Endothelial cell of umbilical vein (primary cell): ENCODE data around the gene EPB41L2. TPM values are rescaled to one million over a fixed set of nuclear protein-coding genes. Genes with fewer than 3 reads are reported as not detected.

Experiments
- BruUV-seq: library from RNA; stranded (reverse); fragments of 400-500 nt; replicated peaks from 2 replicates; lab custom pipeline; 2021; lab: Mats Ljungman, UMichigan
- CTCF ChIA-PET: fragments of 300-600, 350-600 bp; sonication (Branson Sonifier 250); formaldehyde crosslinking; loops from one replicate; lab custom pipeline; 2021; ENCODE audit warnings: antibody characterized with exemption, inconsistent platforms; lab: Charles Lee
- POLR2A ChIA-PET: fragments of 300-600, 350-600 bp; sonication (Branson Sonifier 250); formaldehyde crosslinking; loops from one replicate; lab custom pipeline; 2021; ENCODE audit warnings: antibody characterized with exemption, inconsistent platforms; lab: Charles Lee
- DNase-seq: peaks from one replicate; pipeline ENCODE4 v3.0.0-alpha.2; 2011; ENCODE audit warnings: low read depth, low spot score
- FAIRE-seq: peaks from 2 replicates; lab custom pipeline; 2011; peaks lifted over from hg19 to GRCh38; lab: Jason Lieb, UNC
- H2AFZ ChIP-seq: 2 replicates; pipeline ENCODE4 v1.6.0; 2012; ENCODE audit warnings: low read depth, low read length, control low read depth, inconsistent platforms
- H3K27ac ChIP-seq: 2 replicates; pipeline ENCODE4 v1.5.1; 2011; ENCODE audit warnings: low read depth, mild to moderate bottlenecking, control low read depth, low read length, moderate library complexity; ENCODE audit not compliant: insufficient read depth
- H3K27me3 ChIP-seq, 2 experiments: 2 replicates each; pipeline versions ENCODE4 v1.6.0 to v1.6.1; 2011; ENCODE audit warnings: low read length in 2 of 2, mixed read lengths in 1 of 2; ENCODE audit not compliant: control insufficient read depth in 2 of 2, insufficient read depth in 2 of 2
- H3K36me3 ChIP-seq, 2 experiments: 2 replicates in 1 of 2; 3 replicates in 1 of 2; pipeline ENCODE4 v1.5.1; 2011; ENCODE audit warnings: low read length in 2 of 2, mild to moderate bottlenecking in 1 of 2, moderate library complexity in 1 of 2; ENCODE audit not compliant: control insufficient read depth in 2 of 2, insufficient read depth in 2 of 2; ENCODE audit errors: extremely low read depth in 1 of 2
- H3K4me1 ChIP-seq: 3 replicates; pipeline ENCODE4 v1.5.1; 2011; ENCODE audit warnings: mild to moderate bottlenecking, low read length; ENCODE audit not compliant: control insufficient read depth, insufficient read depth; ENCODE audit errors: extremely low read depth
- H3K4me2 ChIP-seq: 2 replicates; pipeline ENCODE4 v1.6.1; 2011; ENCODE audit warnings: low read length, control low read depth, mixed read lengths; ENCODE audit not compliant: insufficient read depth
- H3K4me3 ChIP-seq, 3 experiments: fragments of 200-600 bp in 1 of 3; sonication (generic), shearing (Covaris generic) in 1 of 3; replicated peaks in 1 of 3; 2 replicates each; pipeline ENCODE4 v1.5.1; 2011 to 2016; ENCODE audit warnings: control low read depth in 3 of 3, low read length in 3 of 3, mild to moderate bottlenecking in 2 of 3, inconsistent platforms in 1 of 3, low read depth in 1 of 3, moderate library complexity in 1 of 3; ENCODE audit not compliant: insufficient read depth in 1 of 3
- H3K79me2 ChIP-seq: 2 replicates; pipeline ENCODE4 v1.6.0; 2012; ENCODE audit warnings: low read length, inconsistent platforms; ENCODE audit not compliant: control insufficient read depth, insufficient read depth
- H3K9ac ChIP-seq: replicated peaks from 2 replicates; pipeline ENCODE3; 2011; ENCODE audit warnings: low read length, control low read depth; ENCODE audit not compliant: insufficient read depth; ENCODE audit errors: extremely low read depth
- H3K9me1 ChIP-seq: replicated peaks from 3 replicates; pipeline ENCODE4 v1.6.0; 2011; ENCODE audit warnings: mild to moderate bottlenecking, low read length; ENCODE audit not compliant: control insufficient read depth, insufficient read depth; ENCODE audit errors: extremely low read depth
- H3K9me3 ChIP-seq: replicated peaks from 2 replicates; pipeline ENCODE4 v1.5.1; 2012; ENCODE audit warnings: low read length, inconsistent platforms; ENCODE audit not compliant: control insufficient read depth, insufficient read depth
- H4K20me1 ChIP-seq: replicated peaks from 2 replicates; pipeline ENCODE3; 2011; ENCODE audit warnings: mild to moderate bottlenecking, low read length; ENCODE audit not compliant: control insufficient read depth, insufficient read depth; ENCODE audit errors: extremely low read depth
- CTCF ChIP-seq, 2 donors: IDR thresholded peaks; 1 replicate in 1 of 2; 2 replicates in 1 of 2; pipeline ENCODE4 v1.5.1; 2011; ENCODE audit warnings: low read length in 2 of 2, mild to moderate bottlenecking in 2 of 2, moderate library complexity in 2 of 2, control low read depth in 1 of 2, inconsistent platforms in 1 of 2, low read depth in 1 of 2; ENCODE audit not compliant: insufficient read depth in 1 of 2; ENCODE audit errors: extremely low read depth in 1 of 2
- EZH2 ChIP-seq: IDR thresholded peaks from 2 replicates; pipeline ENCODE4 v1.6.1; 2012; ENCODE audit warnings: borderline replicate concordance, low read depth, mild to moderate bottlenecking, moderate library complexity, low read length, inconsistent platforms; ENCODE audit not compliant: severe bottlenecking
- FOS ChIP-seq: IDR thresholded peaks from 2 replicates; pipeline ENCODE4 v1.6.1; 2011; ENCODE audit warnings: mild to moderate bottlenecking, low read length, moderate library complexity, borderline replicate concordance; ENCODE audit not compliant: insufficient read depth
- GATA2 ChIP-seq: IDR thresholded peaks from 2 replicates; pipeline ENCODE4 v1.7.0; 2011; ENCODE audit warnings: low read depth, mild to moderate bottlenecking, moderate library complexity, mixed read lengths, low read length; ENCODE audit not compliant: insufficient read length, insufficient read depth
- JUN ChIP-seq: IDR thresholded peaks from 2 replicates; pipeline ENCODE4 v1.6.1; 2011; ENCODE audit warnings: borderline replicate concordance, low read depth; ENCODE audit not compliant: insufficient read length, insufficient read depth
- MAX ChIP-seq: IDR thresholded peaks from 2 replicates; pipeline ENCODE4 v1.6.1; 2011; ENCODE audit not compliant: insufficient read depth, insufficient read length
- MYC ChIP-seq: IDR thresholded peaks from one replicate; pipeline ENCODE4 v1.6.1; 2011; ENCODE audit warnings: mild to moderate bottlenecking, low read depth, low read length
- POLR2A ChIP-seq: IDR thresholded peaks from 2 replicates; pipeline ENCODE4 v1.6.1; 2012; ENCODE audit warnings: low read depth, mild to moderate bottlenecking, control low read depth, low read length
- POLR2AphosphoS5 ChIP-seq: IDR thresholded peaks from 2 replicates; pipeline ENCODE4 v1.6.1; 2012; ENCODE audit warnings: low read depth, mild to moderate bottlenecking, control low read depth, low read length, moderate library complexity; ENCODE audit not compliant: insufficient read depth
- dilution Hi-C: fragments of 300-500 bp; cut with MboI; formaldehyde crosslinking; loops from one replicate; pipeline ENCODE4 v1.15.0; 2019; ENCODE audit warnings: low sequenced_read_pairs; ENCODE audit not compliant: extremely low pct_ligation_motif_present
- intact Hi-C: fragments of 100-400 bp; cut with micrococcal nuclease; formaldehyde crosslinking; loops from one replicate; pipeline ENCODE4 v1.10.0; 2022
- polyA plus RNA-seq, 4 experiments: library from polyadenylated mRNA; depleted of rRNA in 3 of 4; stranded (reverse) in 3 of 4; unstranded in 1 of 4; fragments of >200 nt; gene quantifications; 2 replicates each; pipeline versions ENCODE4 v1.2.1 to v1.2.3, GENCODE V29; 2011 to 2012; ENCODE audit warnings: missing spikeins in 1 of 4
- total RNA-seq: library from RNA; stranded (reverse); gene quantifications from 2 replicates; pipeline ENCODE4 v1.2.3, GENCODE V29; 2021

The EPB41L2 gene
- total and polyA plus RNA-seq, 2 donors (not counting 3 experiments of a cell fraction or from before 2014, with no cell fraction given), result 26.5 to 87.7 TPM

GRCh38 chr6:131048459-131048858 lies 14.6 kb downstream of the EPB41L2 start:
- H3K27me3 ChIP-seq, result no peaks in the 10 kb centered on the region
- ChIA-PET POLR2A (no interaction called here), CTCF (interaction anchor here (1.5 kb wide), 1 partner anchor 21 kb away, joined by 3 read pairs; no protein-coding TSS in a partner anchor)
- no peak overlapping the region for H3K4me3 ChIP-seq
- no peaks in the 10 kb centered on the region for H3K9me3 ChIP-seq
- peaks cover 10% of the 10 kb centered on the region for H3K4me1 ChIP-seq
- no peak overlapping the region for H3K27ac ChIP-seq
- dilution Hi-C loops, result no loop called here
- BruUV-seq, result no TSS peak
- H3K9ac ChIP-seq, result no peak overlapping the region
- no peaks in the 10 kb centered on the region for H3K9me1 ChIP-seq
- H3K4me2 ChIP-seq, result no peak overlapping the region
- no peak for TF ChIP-seq FOS
- TF ChIP-seq EZH2, result no peak
- TF ChIP-seq MYC, result no peak
- TF ChIP-seq GATA2, result no peak
- TF ChIP-seq CTCF (IDR thresholded peaks at IDR 0.05; ENCODE audit: extremely low read depth in 1 of 2, insufficient read depth in 1 of 2, low read depth in 1 of 2, low read length in 2 of 2), result no peak
- no peak for TF ChIP-seq MAX
- no peak for TF ChIP-seq POLR2A
- TF ChIP-seq JUN, result no peak
- TF ChIP-seq POLR2AphosphoS5, result no peak
- H2AFZ ChIP-seq, result no peak overlapping the region
- peaks cover 65% of the 10 kb centered on the region for H3K79me2 ChIP-seq
- no peak for DNase-seq
- no peaks in the 10 kb centered on the region for H3K36me3 ChIP-seq
- no peaks in the 10 kb centered on the region for H4K20me1 ChIP-seq
- no peak for FAIRE-seq
- intact Hi-C loops, result no loop called here
